Tibial nerve (tissue), 4 donors: ENCODE measurements around the gene OCA2.

Experiments used
- EP300 ChIP-seq, 2 donors: sonication (generic); formaldehyde crosslinking; IDR thresholded peaks; one replicate each; pipeline ENCODE4 v1.6.1; 2017; ENCODE audit warnings: antibody characterized with exemption in 2 of 2, mild to moderate bottlenecking in 1 of 2
- POLR2A ChIP-seq, 2 donors: fragments of 450-650 bp; IDR thresholded peaks; one replicate each; pipeline ENCODE4 v1.6.1; 2017; ENCODE audit warnings: antibody characterized with exemption in 2 of 2, mild to moderate bottlenecking in 2 of 2, moderate library complexity in 2 of 2
- TF ChIP-seq, protein P1 (sequence below), 5 experiments: fragments of 200-600 bp in 3 of 5; fragments of 450-650 bp in 2 of 5; sonication (generic) in 3 of 5; IDR thresholded peaks; one replicate each; pipeline ENCODE4 v1.5.1; 2016 to 2019; ENCODE audit warnings: antibody characterized with exemption in 5 of 5, mild to moderate bottlenecking in 3 of 5, moderate library complexity in 2 of 5

DNA sequence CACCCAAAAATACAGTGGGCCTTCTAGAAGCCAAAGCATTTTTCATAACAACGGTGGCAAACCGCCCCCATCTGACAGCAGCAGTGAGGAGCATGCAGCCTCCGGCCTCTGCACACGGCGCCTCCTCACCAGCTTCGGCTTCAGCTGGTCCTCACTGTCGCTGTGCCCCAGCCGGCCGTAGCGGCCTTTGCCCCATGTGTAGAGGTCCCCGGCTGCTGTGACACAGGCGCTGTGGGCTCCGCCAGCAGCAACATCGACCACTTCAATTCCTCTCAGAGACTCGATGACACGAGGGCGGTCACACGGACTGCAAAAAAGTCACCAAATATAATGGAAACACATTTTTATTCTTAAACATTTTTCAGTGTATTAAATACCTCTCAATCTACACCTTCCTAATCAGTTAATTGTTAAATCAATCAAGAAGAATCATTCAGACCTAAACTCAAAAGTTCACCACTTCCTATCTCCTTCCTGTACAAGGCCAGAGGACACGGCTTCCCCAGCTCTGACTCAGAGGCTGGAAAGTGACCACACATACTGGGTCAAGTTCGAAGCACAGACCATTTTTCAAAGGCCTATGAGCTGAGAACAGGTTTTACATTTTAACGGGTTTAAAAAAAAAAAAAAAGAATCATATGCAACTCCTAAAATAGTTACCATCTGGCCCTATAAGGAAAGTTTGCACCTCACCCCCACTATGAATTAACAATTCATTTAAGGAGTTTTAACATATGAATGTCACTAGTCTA is 33.6 kb upstream of the OCA2 start:
- TF ChIP-seq, protein P1, sequence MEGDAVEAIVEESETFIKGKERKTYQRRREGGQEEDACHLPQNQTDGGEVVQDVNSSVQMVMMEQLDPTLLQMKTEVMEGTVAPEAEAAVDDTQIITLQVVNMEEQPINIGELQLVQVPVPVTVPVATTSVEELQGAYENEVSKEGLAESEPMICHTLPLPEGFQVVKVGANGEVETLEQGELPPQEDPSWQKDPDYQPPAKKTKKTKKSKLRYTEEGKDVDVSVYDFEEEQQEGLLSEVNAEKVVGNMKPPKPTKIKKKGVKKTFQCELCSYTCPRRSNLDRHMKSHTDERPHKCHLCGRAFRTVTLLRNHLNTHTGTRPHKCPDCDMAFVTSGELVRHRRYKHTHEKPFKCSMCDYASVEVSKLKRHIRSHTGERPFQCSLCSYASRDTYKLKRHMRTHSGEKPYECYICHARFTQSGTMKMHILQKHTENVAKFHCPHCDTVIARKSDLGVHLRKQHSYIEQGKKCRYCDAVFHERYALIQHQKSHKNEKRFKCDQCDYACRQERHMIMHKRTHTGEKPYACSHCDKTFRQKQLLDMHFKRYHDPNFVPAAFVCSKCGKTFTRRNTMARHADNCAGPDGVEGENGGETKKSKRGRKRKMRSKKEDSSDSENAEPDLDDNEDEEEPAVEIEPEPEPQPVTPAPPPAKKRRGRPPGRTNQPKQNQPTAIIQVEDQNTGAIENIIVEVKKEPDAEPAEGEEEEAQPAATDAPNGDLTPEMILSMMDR (IDR thresholded peaks at IDR 0.05) = no peak
- TF ChIP-seq EP300 (IDR thresholded peaks at IDR 0.05) (no peak), POLR2A (IDR thresholded peaks at IDR 0.05) (no peak)
